ENCODE measurements around the gene GLYATL2.

GLYATL2 gene

DNA sequence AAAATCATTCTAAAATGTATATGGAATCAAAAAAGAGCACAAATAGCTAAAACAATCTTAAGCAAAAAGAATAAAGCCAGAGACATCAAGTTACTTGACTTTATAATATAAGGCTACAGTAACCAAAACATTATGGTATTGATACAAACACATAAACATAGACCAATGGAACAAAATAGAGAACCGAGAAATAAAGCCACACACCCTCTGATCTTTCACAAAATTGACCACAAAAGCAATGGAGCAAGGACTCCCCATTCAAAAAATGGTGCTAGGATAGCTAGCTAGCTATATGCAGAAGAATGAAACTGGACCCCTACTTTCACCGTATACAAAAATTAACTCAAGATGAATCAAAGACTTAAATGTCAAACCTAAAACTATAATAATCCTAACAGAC is 43.2 kb downstream of the GLYATL2 start:
- no peak for DNase-seq (ENCODE audit: low spot score)

- DNase-seq (ENCODE audit: low spot score): no peak
These were observed 48.2 kb downstream of the GLYATL2 start for GRCh38 chr11:58796333-58796732.

DNA sequence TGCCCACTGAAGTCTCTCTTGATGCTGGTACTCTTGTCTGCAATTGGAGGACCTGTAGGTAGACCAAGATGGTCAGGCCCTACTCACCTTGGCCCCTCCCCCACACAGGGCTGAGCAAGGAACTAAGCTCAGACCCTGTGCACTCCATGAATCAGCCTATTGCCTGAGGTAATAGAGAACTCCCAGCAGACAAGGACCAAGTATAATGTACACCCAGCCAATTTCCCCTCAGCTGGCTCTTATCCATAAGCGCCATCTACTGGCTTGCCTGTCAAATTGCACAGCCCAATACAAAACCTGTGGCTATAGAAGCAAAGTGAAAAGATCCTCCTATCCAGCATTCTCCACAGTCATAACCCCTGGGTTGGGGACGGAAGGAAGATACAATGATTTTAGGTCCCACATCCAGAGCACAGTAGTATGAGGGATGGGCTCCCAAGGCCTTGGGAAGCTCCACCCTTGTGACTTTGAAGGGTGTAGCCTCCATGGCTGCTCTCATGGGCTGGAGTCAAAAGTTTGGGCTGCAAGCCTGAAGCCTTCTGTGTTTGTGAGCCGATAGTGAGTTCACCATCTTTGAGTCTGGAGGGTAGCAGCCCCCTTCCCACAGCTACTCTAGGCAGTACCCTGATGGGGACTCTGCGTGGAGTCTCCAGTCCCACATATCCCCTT is 56.0 kb downstream of the GLYATL2 start:
- DNase-seq (ENCODE audit: low spot score): peak; percentile 10

GRCh38 chr11:58787903-58788302 is 56.6 kb downstream of the GLYATL2 start:
- DNase-seq (ENCODE audit: low spot score): no peak

DNA sequence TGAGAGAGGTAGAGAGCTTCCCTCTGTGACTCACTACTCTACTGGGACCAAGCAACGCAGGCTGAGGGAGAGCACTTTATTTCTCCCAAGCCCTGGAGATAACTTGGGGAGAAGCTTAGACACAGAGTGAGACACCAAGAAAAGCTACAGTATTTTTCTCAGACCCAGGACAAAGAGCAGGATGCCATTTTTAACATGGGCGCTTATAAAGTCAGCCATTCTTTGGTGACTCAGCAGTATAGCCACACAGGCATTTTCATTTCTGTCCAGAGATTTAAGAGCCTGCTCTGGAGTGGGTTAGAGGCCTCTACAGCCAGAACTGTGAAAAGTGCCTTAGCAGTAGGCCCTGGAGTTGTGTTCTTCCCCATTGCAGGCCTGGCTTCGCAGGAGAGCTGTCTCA is 57.8 kb downstream of the GLYATL2 start:
- DNase-seq (ENCODE audit: low spot score): no peak

GRCh38 chr11:58784995-58785394 is 59.5 kb downstream of the GLYATL2 start:
- DNase-seq (ENCODE audit: low spot score): no peak

All from HuH-7 (cell line).